Smooth muscle cell (in vitro differentiated cells): ENCODE measurements around the gene EEF2. TPM values are rescaled to one million over a fixed set of nuclear protein-coding genes. Genes with fewer than 3 reads are reported as not detected.

Experiments used
- DNase-seq: peaks from one replicate; lab custom pipeline; 2025; ENCODE audit not compliant: unreplicated experiment; lab: John Stamatoyannopoulos, UW
- H2AFZ ChIP-seq: fragments of 200-600 bp; sonication (generic); 2 replicates; pipeline ENCODE4 v1.6.0; 2016; ENCODE audit warnings: antibody characterized with exemption, low read depth, mild to moderate bottlenecking
- H3F3A ChIP-seq: fragments of 200-600 bp; sonication (generic); 2 replicates; pipeline ENCODE4 v1.6.0; 2017; ENCODE audit warnings: antibody characterized with exemption, low read depth
- H3K27ac ChIP-seq: fragments of 200-600 bp; sonication (generic); 2 replicates; pipeline ENCODE4 v1.5.1; 2016; ENCODE audit warnings: low read depth, mild to moderate bottlenecking
- H3K27me3 ChIP-seq: fragments of 200-600 bp; sonication (generic); 2 replicates; pipeline ENCODE4 v1.6.1; 2016; ENCODE audit warnings: low read depth, mild to moderate bottlenecking
- H3K36me3 ChIP-seq: fragments of 200-600 bp; sonication (generic); 2 replicates; pipeline ENCODE4 v1.5.1; 2016; ENCODE audit warnings: low read depth
- H3K4me1 ChIP-seq: fragments of 200-600 bp; sonication (generic); 2 replicates; pipeline ENCODE4 v1.5.1; 2016; ENCODE audit warnings: low read depth
- H3K4me2 ChIP-seq: fragments of 200-600 bp; sonication (generic); 2 replicates; pipeline ENCODE4 v1.6.0; 2016; ENCODE audit warnings: mild to moderate bottlenecking
- H3K4me3 ChIP-seq: fragments of 200-600 bp; sonication (generic); 2 replicates; pipeline ENCODE4 v1.5.1; 2016; ENCODE audit warnings: mild to moderate bottlenecking
- H3K79me2 ChIP-seq: fragments of 200-600 bp; sonication (generic); 2 replicates; pipeline ENCODE4 v1.6.0; 2016; ENCODE audit warnings: low read depth, mild to moderate bottlenecking
- H3K9ac ChIP-seq: fragments of 200-600 bp; sonication (generic); 2 replicates; pipeline ENCODE4 v1.6.0; 2016; ENCODE audit warnings: low read depth
- H3K9me3 ChIP-seq: fragments of 200-600 bp; sonication (generic); replicated peaks from 2 replicates; pipeline ENCODE4 v1.5.1; 2016; ENCODE audit warnings: low read depth
- H4K20me1 ChIP-seq: fragments of 200-600 bp; sonication (generic); 2 replicates; pipeline ENCODE4 v1.6.0; 2016; ENCODE audit warnings: low read depth
- WGBS: methylation state at CpG from one replicate; pipeline ENCODE4 v1.1.7; 2016; ENCODE audit warnings: low lambda C conversion rate; 5-methylcytosine and 5-hydroxymethylcytosine counted together
- polyA plus RNA-seq: library from polyadenylated mRNA; unstranded; fragments of >200 nt; fragmentation: Nextera tagmentation; extraction: Ambion mirVana; gene quantifications from 2 replicates; pipeline ENCODE4 v1.2.1, GENCODE V29; 2016
- total RNA-seq: library from RNA; depleted of rRNA; stranded (reverse); fragments of >200 nt; gene quantifications from 2 replicates; pipeline ENCODE4 v1.2.3, GENCODE V29; 2014
- TF ChIP-seq, protein P1 (sequence below): fragments of 200-600 bp; sonication (generic); IDR thresholded peaks from 2 replicates; pipeline ENCODE4 v1.5.1; 2017; ENCODE audit warnings: borderline replicate concordance, mild to moderate bottlenecking, antibody characterized with exemption; ENCODE audit not compliant: insufficient read depth, poor library complexity, severe bottlenecking

The EEF2 gene
- total and polyA plus RNA-seq, 2 experiments from 2014 or later, result 365 to 903 TPM

DNA sequence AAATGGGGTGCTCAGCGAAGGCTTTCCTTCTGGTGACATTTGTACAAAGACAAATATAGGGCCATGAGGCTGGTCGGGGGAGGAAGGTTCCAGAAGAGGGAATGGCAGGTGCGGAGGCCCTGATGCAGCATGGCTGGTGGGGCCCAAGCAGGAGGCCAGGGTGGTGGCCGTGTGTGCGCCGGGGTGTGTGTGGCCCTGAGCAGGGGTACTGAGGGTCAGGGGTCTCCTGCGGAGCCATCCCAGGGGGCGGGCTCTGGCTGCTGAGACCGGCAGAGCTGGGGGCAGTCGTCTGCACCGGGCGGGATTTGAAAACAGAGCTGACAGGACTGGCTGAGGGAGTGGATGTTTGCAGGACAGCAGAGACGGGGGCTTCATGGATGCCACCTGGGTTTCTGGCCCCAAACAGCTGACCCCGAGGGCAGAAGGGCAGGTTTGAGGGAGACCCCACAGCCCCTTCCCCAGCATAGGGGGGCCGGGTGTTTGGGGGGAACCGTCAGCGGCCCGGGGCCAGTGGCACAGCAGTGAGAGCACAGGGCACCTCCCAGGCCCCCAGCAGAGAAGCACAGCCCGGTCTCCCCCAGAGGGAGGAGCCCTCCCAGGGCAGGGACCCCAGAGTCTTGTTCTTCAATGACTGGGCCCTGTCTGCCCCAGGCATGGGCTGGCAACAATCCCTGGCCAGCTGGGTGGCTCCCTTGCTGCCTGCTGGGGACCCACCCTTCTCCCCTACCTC is 33.7 kb upstream of the EEF2 start:
- Histone ChIP-seq H3K79me2 (peaks cover 63% of the 10 kb centered on the region), H2AFZ (no peak overlapping the region), H3K36me3 (no peaks in the 10 kb centered on the region), H3K4me1 (no peaks in the 10 kb centered on the region), H4K20me1 (peaks cover 83% of the 10 kb centered on the region), H3K4me2 (no peak overlapping the region), H3K27me3 (no peaks in the 10 kb centered on the region), H3K9ac (no peak overlapping the region), H3K4me3 (no peak overlapping the region), H3K27ac (no peak overlapping the region), H3K9me3 (no peaks in the 10 kb centered on the region), H3F3A (no peaks in the 10 kb centered on the region)
- WGBS, result 99% methylated on average over 12 of the region's 19 CpGs
- DNase-seq, result no peak
- TF ChIP-seq, protein P1, sequence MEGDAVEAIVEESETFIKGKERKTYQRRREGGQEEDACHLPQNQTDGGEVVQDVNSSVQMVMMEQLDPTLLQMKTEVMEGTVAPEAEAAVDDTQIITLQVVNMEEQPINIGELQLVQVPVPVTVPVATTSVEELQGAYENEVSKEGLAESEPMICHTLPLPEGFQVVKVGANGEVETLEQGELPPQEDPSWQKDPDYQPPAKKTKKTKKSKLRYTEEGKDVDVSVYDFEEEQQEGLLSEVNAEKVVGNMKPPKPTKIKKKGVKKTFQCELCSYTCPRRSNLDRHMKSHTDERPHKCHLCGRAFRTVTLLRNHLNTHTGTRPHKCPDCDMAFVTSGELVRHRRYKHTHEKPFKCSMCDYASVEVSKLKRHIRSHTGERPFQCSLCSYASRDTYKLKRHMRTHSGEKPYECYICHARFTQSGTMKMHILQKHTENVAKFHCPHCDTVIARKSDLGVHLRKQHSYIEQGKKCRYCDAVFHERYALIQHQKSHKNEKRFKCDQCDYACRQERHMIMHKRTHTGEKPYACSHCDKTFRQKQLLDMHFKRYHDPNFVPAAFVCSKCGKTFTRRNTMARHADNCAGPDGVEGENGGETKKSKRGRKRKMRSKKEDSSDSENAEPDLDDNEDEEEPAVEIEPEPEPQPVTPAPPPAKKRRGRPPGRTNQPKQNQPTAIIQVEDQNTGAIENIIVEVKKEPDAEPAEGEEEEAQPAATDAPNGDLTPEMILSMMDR, result no peak

GRCh38 chr19:4018140-4018613 is 32.9 kb upstream of the EEF2 start:
- H2AFZ ChIP-seq, result no peak overlapping the region
- H3K79me2 ChIP-seq, result peaks cover 61% of the 10 kb centered on the region
- no peak overlapping the region for H3K9ac ChIP-seq
- H4K20me1 ChIP-seq, result peaks cover 81% of the 10 kb centered on the region
- H3F3A ChIP-seq, result no peaks in the 10 kb centered on the region
- no peak overlapping the region for H3K4me2 ChIP-seq
- WGBS, result 97% methylated on average over 22 of the region's 22 CpGs
- no peak overlapping the region for H3K4me3 ChIP-seq
- TF ChIP-seq, protein P1, result no peak
- DNase-seq, result no peak
- H3K27me3 ChIP-seq, result no peaks in the 10 kb centered on the region
- H3K4me1 ChIP-seq, result no peaks in the 10 kb centered on the region
- H3K36me3 ChIP-seq, result no peaks in the 10 kb centered on the region
- H3K9me3 ChIP-seq, result no peaks in the 10 kb centered on the region
- H3K27ac ChIP-seq, result no peak overlapping the region

DNA sequence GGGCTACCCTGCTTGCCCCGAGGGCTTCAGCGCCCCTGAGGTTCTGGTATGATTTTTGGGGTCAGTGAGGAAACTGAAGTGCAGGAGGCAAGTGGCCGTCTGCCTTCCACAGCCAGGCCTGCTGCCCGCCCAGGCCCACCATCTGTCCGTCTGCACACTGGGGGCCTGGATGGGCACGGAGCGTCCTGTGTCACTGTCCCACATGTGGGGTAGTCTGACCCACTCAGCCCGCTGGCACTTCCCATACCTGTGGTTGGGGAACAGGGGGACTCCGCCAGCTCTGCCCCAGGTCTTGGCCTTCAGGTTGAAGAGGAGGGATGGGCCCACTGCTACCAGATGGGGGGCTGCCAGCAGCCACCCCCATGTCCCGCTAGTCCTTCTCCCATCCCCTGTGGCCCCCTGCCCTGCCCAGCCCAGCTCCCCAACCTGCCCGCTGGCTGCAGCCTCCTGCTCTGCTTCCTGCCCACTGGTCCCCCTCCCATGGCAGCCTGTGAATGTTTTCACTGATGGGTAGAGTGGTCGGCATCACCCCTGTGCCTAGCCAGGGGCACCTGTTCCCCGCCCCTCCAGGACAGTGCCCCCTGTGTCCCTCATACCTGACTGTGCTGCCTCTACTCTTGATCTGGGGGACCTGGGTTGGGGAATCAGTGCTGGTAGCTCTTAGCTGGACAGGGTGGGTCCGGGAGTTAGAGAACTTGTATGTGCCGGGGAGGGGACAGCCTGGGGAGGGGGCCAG is 31.8 kb upstream of the EEF2 start:
- H2AFZ ChIP-seq, result no peak overlapping the region
- TF ChIP-seq, protein P1, result no peak
- H3K27ac ChIP-seq, result no peak overlapping the region
- 98% methylated on average over 10 of the region's 15 CpGs for WGBS
- no peak for DNase-seq
- H3K4me3 ChIP-seq, result no peak overlapping the region
- peaks cover 90% of the 10 kb centered on the region for H4K20me1 ChIP-seq
- no peaks in the 10 kb centered on the region for H3F3A ChIP-seq
- peaks cover 51% of the 10 kb centered on the region for H3K79me2 ChIP-seq
- H3K4me2 ChIP-seq, result no peak overlapping the region
- no peak overlapping the region for H3K9ac ChIP-seq
- no peaks in the 10 kb centered on the region for H3K9me3 ChIP-seq
- H3K4me1 ChIP-seq, result no peaks in the 10 kb centered on the region
- H3K27me3 ChIP-seq, result no peaks in the 10 kb centered on the region
- no peaks in the 10 kb centered on the region for H3K36me3 ChIP-seq
